ENCODE measurements around the gene TXNL4A.

DNA sequence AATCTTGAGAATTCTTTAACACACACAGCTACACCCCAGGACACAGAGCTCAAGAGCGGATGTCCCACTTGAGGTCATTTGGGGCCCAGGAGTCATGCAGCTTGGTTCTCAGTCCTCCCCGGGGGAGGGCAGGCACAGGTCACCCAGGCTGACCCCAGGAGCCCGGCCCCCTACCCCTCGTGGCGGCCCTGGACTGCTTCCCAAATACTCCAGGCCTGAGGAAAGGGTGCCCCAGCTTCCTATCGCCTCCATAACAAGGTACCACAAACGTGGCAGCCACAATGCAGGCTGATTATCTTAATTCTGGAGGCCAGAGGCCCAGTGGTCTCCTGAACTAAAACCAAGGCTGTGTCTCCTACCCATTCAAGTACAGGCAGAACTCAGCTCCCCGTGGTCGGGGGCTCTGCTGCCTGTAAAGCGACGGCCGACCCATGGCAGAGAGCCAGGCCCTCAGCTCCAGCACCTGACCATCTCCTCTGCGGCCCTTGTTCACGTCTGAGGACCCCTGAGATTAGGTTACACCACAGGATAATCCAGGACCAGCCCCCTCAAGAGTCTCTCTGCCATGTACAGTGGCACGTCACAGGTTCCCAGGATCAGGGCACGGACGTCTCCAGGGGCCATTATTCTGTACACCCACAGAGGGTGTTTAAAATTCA lies 47.4 kb downstream of the TXNL4A start:
- TF ChIP-seq, protein P1, sequence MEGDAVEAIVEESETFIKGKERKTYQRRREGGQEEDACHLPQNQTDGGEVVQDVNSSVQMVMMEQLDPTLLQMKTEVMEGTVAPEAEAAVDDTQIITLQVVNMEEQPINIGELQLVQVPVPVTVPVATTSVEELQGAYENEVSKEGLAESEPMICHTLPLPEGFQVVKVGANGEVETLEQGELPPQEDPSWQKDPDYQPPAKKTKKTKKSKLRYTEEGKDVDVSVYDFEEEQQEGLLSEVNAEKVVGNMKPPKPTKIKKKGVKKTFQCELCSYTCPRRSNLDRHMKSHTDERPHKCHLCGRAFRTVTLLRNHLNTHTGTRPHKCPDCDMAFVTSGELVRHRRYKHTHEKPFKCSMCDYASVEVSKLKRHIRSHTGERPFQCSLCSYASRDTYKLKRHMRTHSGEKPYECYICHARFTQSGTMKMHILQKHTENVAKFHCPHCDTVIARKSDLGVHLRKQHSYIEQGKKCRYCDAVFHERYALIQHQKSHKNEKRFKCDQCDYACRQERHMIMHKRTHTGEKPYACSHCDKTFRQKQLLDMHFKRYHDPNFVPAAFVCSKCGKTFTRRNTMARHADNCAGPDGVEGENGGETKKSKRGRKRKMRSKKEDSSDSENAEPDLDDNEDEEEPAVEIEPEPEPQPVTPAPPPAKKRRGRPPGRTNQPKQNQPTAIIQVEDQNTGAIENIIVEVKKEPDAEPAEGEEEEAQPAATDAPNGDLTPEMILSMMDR (IDR thresholded peaks at IDR 0.05), result no peak
- no peak for TF ChIP-seq EZH2 (IDR thresholded peaks at IDR 0.05)
